Mesenchymal stem cell (in vitro differentiated cells and primary cell): Measurements from ENCODE around the gene RAB33A.
A peak's percentile ranks its signal among the peaks of the same experiment; 100 is the strongest.

Experiments used
- DNase-seq: peaks from one replicate; pipeline ENCODE4 v3.0.0-alpha.2; 2013
- H2AFZ ChIP-seq: one replicate; pipeline ENCODE4 v1.6.1; 2013; ENCODE audit warnings: low read depth, mild to moderate bottlenecking, control low read depth, inconsistent platforms, low read length, moderate library complexity
- H2AK5ac ChIP-seq: 2 replicates; pipeline ENCODE4 v1.6.1; 2013; ENCODE audit warnings: low read length, moderate library complexity, mild to moderate bottlenecking, inconsistent platforms; ENCODE audit not compliant: severe bottlenecking
- H2BK120ac ChIP-seq: one replicate; pipeline ENCODE4 v1.6.1; 2013; ENCODE audit warnings: low read depth, mild to moderate bottlenecking, inconsistent platforms, low read length, moderate library complexity
- H2BK12ac ChIP-seq, 2 experiments: one replicate each; pipeline ENCODE4 v1.6.1; 2013; ENCODE audit warnings: inconsistent platforms in 2 of 2, low read length in 2 of 2, mild to moderate bottlenecking in 2 of 2, moderate library complexity in 2 of 2, control low read depth in 1 of 2
- H2BK15ac ChIP-seq: one replicate; pipeline ENCODE4 v1.6.1; 2013; ENCODE audit warnings: mild to moderate bottlenecking, low read depth, inconsistent platforms; ENCODE audit not compliant: poor library complexity, severe bottlenecking
- H2BK5ac ChIP-seq: 2 replicates; pipeline ENCODE4 v1.6.1; 2013; ENCODE audit warnings: low read depth, mild to moderate bottlenecking, low read length, control low read depth, inconsistent platforms; ENCODE audit not compliant: poor library complexity, severe bottlenecking
- H3K14ac ChIP-seq, 2 experiments: one replicate each; pipeline ENCODE4 v1.6.1; 2013; ENCODE audit warnings: inconsistent platforms in 2 of 2, low read length in 2 of 2, control low read depth in 1 of 2, mild to moderate bottlenecking in 1 of 2, moderate library complexity in 1 of 2
- H3K18ac ChIP-seq, 2 experiments: one replicate each; pipeline ENCODE4 v1.6.1; 2013; ENCODE audit warnings: inconsistent platforms in 2 of 2, low read length in 2 of 2, control low read depth in 1 of 2, low read depth in 1 of 2, mild to moderate bottlenecking in 1 of 2
- H3K23ac ChIP-seq, 2 experiments: one replicate each; pipeline ENCODE4 v1.6.1; 2013; ENCODE audit warnings: inconsistent platforms in 2 of 2, low read length in 2 of 2, mild to moderate bottlenecking in 2 of 2, moderate library complexity in 2 of 2, control low read depth in 1 of 2
- H3K27ac ChIP-seq: 2 replicates; pipeline ENCODE4 v1.5.1; 2013; ENCODE audit warnings: mild to moderate bottlenecking, moderate library complexity, low read length, control low read depth, inconsistent platforms; ENCODE audit not compliant: poor library complexity, severe bottlenecking
- H3K27me3 ChIP-seq, 2 experiments: 2 replicates each; pipeline versions ENCODE4 v1.6.1 to v1.7.0; 2013; ENCODE audit warnings: low read length in 2 of 2, mild to moderate bottlenecking in 2 of 2, moderate library complexity in 2 of 2, control low read depth in 1 of 2, inconsistent platforms in 1 of 2; ENCODE audit not compliant: control insufficient read depth in 1 of 2, insufficient read depth in 1 of 2
- H3K36me3 ChIP-seq, 2 experiments: 2 replicates each; pipeline versions ENCODE4 v1.6.1 to v1.7.0; 2013; ENCODE audit warnings: low read length in 2 of 2, control low read depth in 1 of 2, inconsistent platforms in 1 of 2, low read depth in 1 of 2, mild to moderate bottlenecking in 1 of 2; ENCODE audit not compliant: insufficient read depth in 2 of 2, control insufficient read depth in 1 of 2
- H3K4ac ChIP-seq, 2 experiments: one replicate each; pipeline ENCODE4 v1.6.1; 2013; ENCODE audit warnings: inconsistent platforms in 2 of 2, low read length in 2 of 2, mild to moderate bottlenecking in 2 of 2, moderate library complexity in 2 of 2, control low read depth in 1 of 2, low read depth in 1 of 2
- H3K4me1 ChIP-seq: 2 replicates; pipeline ENCODE4 v1.6.1; 2013; ENCODE audit warnings: low read depth, low read length, control low read depth; ENCODE audit not compliant: control insufficient read depth, insufficient read depth
- H3K4me2 ChIP-seq: 2 replicates; pipeline ENCODE4 v1.6.1; 2013; ENCODE audit warnings: low read length, mild to moderate bottlenecking, inconsistent platforms; ENCODE audit not compliant: poor library complexity, severe bottlenecking
- H3K4me3 ChIP-seq, 2 experiments: 2 replicates each; pipeline versions ENCODE4 v1.5.1 to v1.7.0; 2013; ENCODE audit warnings: low read length in 2 of 2, mild to moderate bottlenecking in 2 of 2, control low read depth in 1 of 2, low read depth in 1 of 2; ENCODE audit not compliant: insufficient read depth in 1 of 2
- H3K79me1 ChIP-seq: replicated peaks from 2 replicates; pipeline ENCODE4 v1.6.1; 2013; ENCODE audit warnings: mild to moderate bottlenecking, control low read depth, low read length, inconsistent platforms; ENCODE audit not compliant: poor library complexity, severe bottlenecking
- H3K9ac ChIP-seq: 2 replicates; pipeline ENCODE4 v1.7.0; 2013; ENCODE audit warnings: mild to moderate bottlenecking, low read length, moderate library complexity
- H3K9me3 ChIP-seq: 2 replicates; pipeline ENCODE4 v1.7.0; 2013; ENCODE audit warnings: mild to moderate bottlenecking, low read length; ENCODE audit not compliant: control insufficient read depth
- H4K8ac ChIP-seq: one replicate; pipeline ENCODE4 v1.6.1; 2013; ENCODE audit warnings: inconsistent platforms, mild to moderate bottlenecking, low read length, moderate library complexity
- H4K91ac ChIP-seq: one replicate; pipeline ENCODE4 v1.6.1; 2013; ENCODE audit warnings: mild to moderate bottlenecking, low read length, inconsistent platforms
- WGBS: methylation state at CpG from one replicate; pipeline ENCODE4 v1.1.7; 2013; ENCODE audit warnings: mixed read lengths; 5-methylcytosine and 5-hydroxymethylcytosine counted together

RAB33A gene

DNA sequence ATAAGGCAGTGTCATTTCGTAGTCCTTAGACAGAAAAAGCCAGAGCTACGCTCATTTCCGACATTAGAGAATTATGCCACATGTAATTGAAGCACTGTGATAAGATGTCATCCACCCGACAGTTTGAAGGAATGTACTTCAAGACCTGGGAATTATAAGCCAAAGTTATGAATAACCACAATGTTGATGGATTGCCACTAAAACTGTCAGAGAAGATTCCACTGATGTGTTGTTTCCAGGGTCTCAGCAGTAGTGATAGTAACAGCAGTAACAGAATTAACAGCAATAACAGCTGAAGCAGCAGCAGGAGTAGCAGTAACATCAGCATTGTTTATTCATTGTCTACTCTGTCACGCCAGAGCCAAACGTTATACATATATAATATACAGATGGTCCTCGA, 24.7 kb downstream of the RAB33A start:
- H3K4me2 ChIP-seq = no peak overlapping the region
- H2BK12ac ChIP-seq = no peak overlapping the region
- H3K27me3 ChIP-seq = peaks cover 0 to 10% of the 10 kb centered on the region in 2 experiments
- no peak overlapping the region for H2AFZ ChIP-seq
- H3K36me3 ChIP-seq = no peaks in the 10 kb centered on the region
- no peak overlapping the region for H3K9ac ChIP-seq
- no peaks in the 10 kb centered on the region for H3K4me1 ChIP-seq
- H3K27ac ChIP-seq = no peak overlapping the region
- peak; percentile 75 for DNase-seq
- H2AK5ac ChIP-seq = no peak overlapping the region
- no peak overlapping the region for H3K18ac ChIP-seq
- no peak overlapping the region for H3K23ac ChIP-seq
- no peak overlapping the region for H4K8ac ChIP-seq
- no peaks in the 10 kb centered on the region for H3K9me3 ChIP-seq
- no peak overlapping the region for H3K4me3 ChIP-seq
- H2BK15ac ChIP-seq = no peak overlapping the region
- 50% methylated on average over 2 of the region's 7 CpGs for WGBS
- H2BK5ac ChIP-seq = no peak overlapping the region
- H3K14ac ChIP-seq = no peak overlapping the region
- no peak overlapping the region for H3K4ac ChIP-seq
- H4K91ac ChIP-seq = no peak overlapping the region
- H2BK120ac ChIP-seq = no peak overlapping the region
- H3K79me1 ChIP-seq = no peaks in the 10 kb centered on the region

DNA sequence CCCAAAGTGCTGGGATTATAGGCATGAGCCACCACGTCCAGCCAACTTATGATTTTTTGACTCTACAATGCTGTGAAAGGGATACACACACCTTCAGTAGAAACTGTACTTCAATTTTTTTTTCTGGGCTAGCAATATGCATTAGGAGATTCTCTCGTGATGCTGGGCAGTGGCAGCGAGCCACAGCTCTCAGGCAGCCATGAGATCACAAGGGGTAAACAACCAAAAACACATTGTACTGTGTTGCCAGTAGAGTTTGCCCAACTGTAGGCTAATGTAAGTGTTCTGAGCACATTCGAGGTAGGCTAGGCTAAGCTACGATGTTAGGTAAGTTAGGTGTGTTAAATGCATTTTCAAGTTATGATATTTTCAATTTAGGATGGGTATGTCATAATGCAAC, 25.7 kb downstream of the RAB33A start:
- Histone ChIP-seq H2AFZ (no peak overlapping the region), H2BK5ac (no peak overlapping the region), H3K14ac (no peak overlapping the region), H3K4me2 (no peak overlapping the region), H4K8ac (no peak overlapping the region), H2BK15ac (no peak overlapping the region), H3K4me3 (no peak overlapping the region), H3K27me3 (peaks cover 0 to 10% of the 10 kb centered on the region in 2 experiments), H3K18ac (no peak overlapping the region), H3K9me3 (no peaks in the 10 kb centered on the region), H2BK120ac (no peak overlapping the region), H4K91ac (no peak overlapping the region), H3K4me1 (no peaks in the 10 kb centered on the region), H3K27ac (no peak overlapping the region), H3K9ac (no peak overlapping the region), H3K36me3 (peaks cover 0 to 2% of the 10 kb centered on the region in 2 experiments), H2AK5ac (no peak overlapping the region), H3K79me1 (no peaks in the 10 kb centered on the region), H3K23ac (no peak overlapping the region), H3K4ac (no peak overlapping the region), H2BK12ac (no peak overlapping the region)
- 91% methylated on average over 2 of the region's 5 CpGs for WGBS
- DNase-seq = no peak

DNA sequence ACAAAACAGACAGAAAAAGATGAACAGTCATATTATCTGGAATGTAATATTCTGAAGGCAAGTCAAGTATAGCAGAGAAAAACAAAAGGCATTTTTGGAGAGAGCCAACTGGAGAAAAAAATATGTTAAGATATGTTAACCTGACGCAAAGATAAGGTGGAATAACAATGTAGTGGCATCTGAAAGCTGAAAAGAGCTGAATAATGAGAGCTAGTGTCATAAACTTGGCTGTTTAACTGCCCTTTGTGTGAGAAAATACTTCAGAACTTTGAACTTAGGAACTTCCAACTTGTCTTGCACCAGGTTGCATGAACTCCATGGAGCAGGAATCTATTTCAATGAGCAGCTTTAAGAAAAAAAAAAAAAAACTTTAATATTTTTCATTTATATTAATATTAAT, 32.9 kb downstream of the RAB33A start:
- Histone ChIP-seq H3K27ac (no peak overlapping the region), H2BK12ac (no peak overlapping the region), H3K4ac (no peak overlapping the region), H4K8ac (no peak overlapping the region), H3K27me3 (peaks cover 0 to 5% of the 10 kb centered on the region in 2 experiments), H2AFZ (no peak overlapping the region), H3K14ac (no peak overlapping the region), H3K9ac (no peak overlapping the region), H3K79me1 (no peaks in the 10 kb centered on the region), H2AK5ac (no peak overlapping the region), H3K36me3 (peaks cover 0 to 27% of the 10 kb centered on the region in 2 experiments), H4K91ac (no peak overlapping the region), H2BK15ac (no peak overlapping the region), H3K18ac (no peak overlapping the region), H2BK120ac (no peak overlapping the region), H3K23ac (no peak overlapping the region), H2BK5ac (no peak overlapping the region), H3K4me1 (no peaks in the 10 kb centered on the region), H3K4me3 (no peak overlapping the region), H3K4me2 (no peak overlapping the region), H3K9me3 (no peaks in the 10 kb centered on the region)
- no peak for DNase-seq
- WGBS = 0% methylated on average over 1 of the region's 1 CpG

DNA sequence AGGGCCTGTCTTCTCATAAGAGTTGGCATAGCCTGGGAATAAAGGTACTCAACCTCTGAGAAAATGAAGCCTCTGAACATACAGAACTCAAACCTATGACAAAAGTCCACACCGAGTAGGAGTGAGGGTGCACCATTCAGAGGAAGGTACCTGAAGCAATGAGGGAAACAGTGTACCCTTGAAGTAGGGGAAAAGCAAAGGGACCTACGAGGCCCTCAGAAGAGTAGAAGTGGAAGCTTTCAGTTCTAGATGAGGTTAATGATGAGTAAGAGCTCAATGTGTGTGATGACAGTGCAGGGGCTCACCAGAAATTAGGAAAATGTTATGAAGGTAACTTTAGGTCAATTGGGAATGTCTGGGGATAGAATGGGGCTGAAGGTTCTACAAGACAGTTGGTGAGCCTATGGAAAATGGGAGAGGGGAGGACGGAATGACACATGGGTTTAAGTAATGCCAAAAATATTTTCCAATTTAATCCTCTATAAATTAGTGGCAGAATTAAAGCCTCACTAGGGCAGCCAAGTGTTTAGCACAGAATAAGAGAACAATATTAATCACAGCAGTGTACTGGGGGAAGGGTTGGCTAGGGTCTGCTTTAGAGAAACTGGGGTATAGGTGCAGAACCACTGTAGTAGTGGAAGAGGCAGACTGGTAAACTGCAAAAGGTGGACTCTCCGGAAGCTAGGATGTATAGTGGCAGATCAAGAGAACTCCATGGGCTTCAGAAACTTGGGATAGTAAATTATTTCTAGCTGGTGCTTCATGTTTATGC, 39.8 kb downstream of the RAB33A start:
- no peaks in the 10 kb centered on the region for H3K79me1 ChIP-seq
- H2BK15ac ChIP-seq = no peak overlapping the region
- no peak overlapping the region for H3K4me2 ChIP-seq
- no peak overlapping the region for H3K4me3 ChIP-seq
- no peak overlapping the region for H3K4ac ChIP-seq
- H3K9me3 ChIP-seq = no peaks in the 10 kb centered on the region
- H2BK12ac ChIP-seq = no peak overlapping the region
- no peaks in the 10 kb centered on the region for H3K4me1 ChIP-seq
- peaks cover 0 to 49% of the 10 kb centered on the region in 2 experiments for H3K36me3 ChIP-seq
- H4K91ac ChIP-seq = no peak overlapping the region
- no peaks in the 10 kb centered on the region for H3K27me3 ChIP-seq
- 93% methylated on average over 3 of the region's 4 CpGs for WGBS
- no peak overlapping the region for H2BK120ac ChIP-seq
- no peak for DNase-seq
- no peak overlapping the region for H3K14ac ChIP-seq
- H3K23ac ChIP-seq = no peak overlapping the region
- H2AFZ ChIP-seq = no peak overlapping the region
- H3K18ac ChIP-seq = no peak overlapping the region
- H3K9ac ChIP-seq = no peak overlapping the region
- no peak overlapping the region for H2BK5ac ChIP-seq
- H2AK5ac ChIP-seq = no peak overlapping the region
- no peak overlapping the region for H4K8ac ChIP-seq
- H3K27ac ChIP-seq = no peak overlapping the region
